Left renal pelvis (tissue), 4 donors: ENCODE results near the gene RRAS2. TPM values are rescaled to one million over a fixed set of nuclear protein-coding genes. Genes with fewer than 3 reads are reported as not detected.

Experiments
- DNase-seq, 4 donors: peaks; one replicate each; pipeline ENCODE4 v3.0.0-alpha.2; 2013; ENCODE audit warnings: low read depth in 4 of 4, low spot score in 3 of 4
- polyA plus RNA-seq, 4 donors: library from polyadenylated mRNA; unstranded; fragments of 120-200 nt; gene quantifications; one replicate each; pipeline ENCODE4 v1.2.1, GENCODE V29; 2013; ENCODE audit not compliant: insufficient read length in 4 of 4

The RRAS2 gene
- polyA plus RNA-seq, 4 donors: 46.7 to 64.3 (median 52.5) TPM

DNA sequence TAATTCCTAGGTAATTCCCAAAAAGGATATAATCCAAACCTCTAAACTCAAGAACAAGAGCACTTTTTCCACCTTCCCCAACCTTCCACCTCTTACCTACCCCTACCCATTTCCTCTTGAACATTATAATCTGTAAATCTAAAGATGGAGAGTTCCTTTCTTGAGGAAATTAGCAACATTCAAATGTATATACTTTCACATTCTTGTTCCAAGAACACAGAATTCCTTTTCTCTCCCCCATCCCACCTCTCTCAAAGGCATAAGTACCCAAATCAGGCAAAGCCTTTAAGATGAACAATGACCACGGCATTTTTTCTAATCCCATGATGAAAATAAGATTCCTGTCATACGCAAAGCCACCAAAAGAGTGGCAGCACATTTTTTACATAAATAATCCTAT, 18.3 kb downstream of the RRAS2 start:
- DNase-seq: no peak

DNA sequence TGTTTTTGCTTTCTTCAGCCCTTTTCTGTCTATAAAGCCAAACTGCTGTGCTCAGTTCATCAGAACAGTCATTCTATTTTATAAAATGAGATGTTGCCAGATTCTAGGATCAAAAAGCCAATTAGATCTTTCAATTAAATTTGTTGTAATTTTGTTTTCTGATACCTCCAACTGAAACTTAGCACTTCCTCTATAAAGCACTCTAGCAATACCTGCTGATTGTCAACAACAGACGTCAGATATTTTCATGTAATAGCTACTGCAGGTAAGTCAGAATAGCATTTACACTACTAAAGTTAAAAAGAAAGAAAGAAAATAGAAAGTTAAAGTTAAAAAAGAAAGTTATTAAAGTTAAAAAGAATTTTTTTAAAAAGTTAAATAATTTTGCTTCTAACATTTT, 19.6 kb downstream of the RRAS2 start:
- DNase-seq: no peak

DNA sequence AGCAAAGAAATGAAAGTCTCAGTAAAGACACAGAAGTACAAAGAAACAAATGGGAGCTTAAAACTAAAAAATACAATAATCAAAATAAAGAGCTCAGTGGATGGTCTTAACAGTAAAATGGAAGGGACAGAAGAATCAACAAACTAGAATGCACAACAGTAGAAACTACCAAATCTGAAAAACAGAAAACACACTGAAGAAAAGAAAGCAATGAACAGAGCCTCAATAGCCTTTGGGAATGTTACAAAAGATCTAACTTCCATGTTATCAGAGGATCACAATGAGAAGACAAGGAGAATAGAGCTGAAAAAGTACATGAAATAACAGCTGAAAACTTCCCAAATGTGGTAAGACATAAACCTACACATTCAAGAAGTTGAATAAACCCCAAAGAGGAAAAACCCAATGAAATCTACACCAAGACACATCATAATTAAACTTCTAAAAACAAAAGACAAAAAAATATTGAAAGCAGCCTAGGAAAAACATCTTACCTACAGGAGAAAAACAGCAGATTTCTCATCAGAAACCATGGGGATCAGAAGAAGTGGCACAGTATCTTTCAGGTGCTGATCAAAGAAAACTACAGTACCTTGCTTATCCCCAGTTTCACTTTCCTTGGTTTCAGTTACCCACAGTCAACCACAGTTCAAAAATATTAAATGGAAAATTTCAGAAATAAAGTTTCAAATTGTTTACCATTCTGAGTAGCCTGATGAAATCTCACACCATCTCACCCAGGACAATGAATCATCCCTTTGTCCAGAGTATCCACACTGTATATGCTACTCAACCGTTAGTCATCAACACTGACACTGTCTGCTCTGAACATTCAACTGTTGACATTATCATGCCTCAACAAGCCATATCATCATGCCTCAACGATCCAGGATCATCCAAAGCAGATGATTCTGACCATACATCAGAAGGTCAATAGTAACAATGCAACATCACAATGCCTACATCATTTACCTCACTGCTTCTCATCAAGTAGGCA, 22.2 kb downstream of the RRAS2 start:
- DNase-seq: no peak

DNA sequence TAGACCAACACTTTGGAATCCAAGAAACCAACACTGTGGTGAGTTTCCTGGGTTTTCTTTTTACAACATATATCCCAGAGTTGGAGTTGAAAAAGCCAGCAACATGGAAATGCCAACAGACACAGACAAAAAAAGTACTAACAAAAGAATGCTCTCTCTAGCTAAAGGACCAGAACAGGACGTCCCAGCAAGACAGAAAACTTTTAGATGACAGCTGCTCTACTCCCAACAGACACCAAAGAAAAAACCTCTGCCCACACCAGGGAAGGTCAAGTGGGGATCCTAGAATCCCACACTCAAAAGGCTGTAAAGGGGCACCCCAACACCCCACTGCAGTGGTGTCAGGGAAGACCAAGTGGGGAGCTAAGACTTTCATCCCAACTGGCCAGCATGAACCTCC, 23.3 kb downstream of the RRAS2 start:
- DNase-seq: no peak

DNA sequence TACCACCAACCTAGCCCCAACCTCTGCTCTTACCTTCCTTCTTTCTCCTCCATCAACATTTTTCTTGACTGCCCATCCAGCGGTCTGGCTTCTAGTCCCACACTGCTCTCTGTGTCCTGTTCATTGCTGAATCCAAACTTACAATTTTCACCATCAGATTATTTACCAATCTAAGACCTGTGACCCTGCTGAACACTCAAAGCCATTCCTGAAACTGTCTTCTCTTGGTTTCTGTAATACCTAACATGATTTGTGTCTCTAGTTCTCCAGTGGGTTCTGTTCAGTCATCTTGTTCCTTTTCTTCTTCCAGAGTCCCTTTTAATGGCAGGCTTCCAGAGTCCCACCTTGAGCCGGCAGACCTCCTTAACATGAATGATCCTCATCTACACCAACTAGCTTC, 24.1 kb downstream of the RRAS2 start:
- DNase-seq: no peak

DNA sequence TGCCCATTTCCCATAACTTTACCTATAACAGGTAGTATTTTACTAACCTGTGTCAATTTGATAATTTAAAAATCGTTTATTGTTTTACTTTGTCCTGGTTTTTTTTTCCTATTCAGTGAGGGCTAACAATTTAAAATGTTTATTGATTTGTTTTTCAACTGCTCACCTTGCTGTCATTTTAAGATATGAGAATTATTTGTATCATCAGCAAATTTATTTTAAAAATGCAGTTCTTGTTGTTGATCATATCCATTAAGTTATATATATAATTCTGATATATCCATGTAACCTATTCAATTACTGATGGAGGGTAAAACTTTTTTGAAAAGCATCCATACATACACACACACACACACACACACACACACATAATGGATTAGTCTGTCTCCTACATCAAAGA, 24.8 kb downstream of the RRAS2 start:
- DNase-seq: no peak

DNA sequence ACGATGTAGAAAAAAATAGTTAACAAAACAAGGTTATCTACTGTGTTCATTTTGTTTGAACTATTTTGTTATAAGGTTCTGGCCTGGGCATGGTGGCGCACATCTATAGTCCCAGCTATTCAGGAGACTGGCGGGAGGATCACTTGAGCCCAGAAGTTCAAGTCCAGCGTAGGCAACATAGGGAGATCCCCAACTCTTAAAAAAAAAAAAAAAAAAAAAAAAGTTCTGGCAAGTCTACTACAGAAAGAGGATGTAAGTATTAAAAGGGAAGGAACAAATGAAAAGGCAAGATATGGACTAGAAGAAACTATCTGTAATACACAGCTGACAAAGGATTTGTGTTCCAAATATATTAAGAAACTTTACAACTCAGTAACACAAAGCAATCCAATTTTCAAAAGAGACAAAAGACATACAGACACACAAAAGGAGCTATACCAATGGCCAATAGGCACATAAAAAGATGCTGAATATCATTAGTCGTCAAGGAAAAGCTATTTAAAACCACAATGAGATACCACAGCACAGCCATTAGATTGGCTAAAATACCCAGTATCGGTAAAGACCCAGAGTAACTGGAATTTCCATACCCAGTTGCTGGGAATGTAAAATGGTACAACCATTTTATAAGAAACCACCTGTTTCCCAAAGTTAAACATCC, 27.4 kb downstream of the RRAS2 start:
- no peak for DNase-seq

DNA sequence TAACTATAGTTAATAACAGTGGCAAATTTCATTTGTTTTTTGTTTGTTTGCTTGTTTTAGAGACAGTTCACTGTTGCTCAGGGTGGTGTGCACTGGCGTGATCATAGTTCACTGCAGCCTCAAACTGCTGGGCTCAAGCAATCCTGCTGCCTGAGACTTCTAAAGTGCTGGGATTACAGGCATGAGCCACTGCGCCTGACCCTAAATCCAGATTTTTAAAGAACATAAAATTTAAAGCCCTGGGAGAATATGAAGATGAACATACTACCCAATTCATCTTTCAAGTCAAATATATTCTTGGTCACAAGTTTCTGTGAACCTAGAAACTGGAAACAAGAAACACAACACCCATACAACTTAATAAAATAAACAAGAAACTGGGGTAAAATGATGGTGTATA, 28.1 kb downstream of the RRAS2 start:
- no peak for DNase-seq

DNA sequence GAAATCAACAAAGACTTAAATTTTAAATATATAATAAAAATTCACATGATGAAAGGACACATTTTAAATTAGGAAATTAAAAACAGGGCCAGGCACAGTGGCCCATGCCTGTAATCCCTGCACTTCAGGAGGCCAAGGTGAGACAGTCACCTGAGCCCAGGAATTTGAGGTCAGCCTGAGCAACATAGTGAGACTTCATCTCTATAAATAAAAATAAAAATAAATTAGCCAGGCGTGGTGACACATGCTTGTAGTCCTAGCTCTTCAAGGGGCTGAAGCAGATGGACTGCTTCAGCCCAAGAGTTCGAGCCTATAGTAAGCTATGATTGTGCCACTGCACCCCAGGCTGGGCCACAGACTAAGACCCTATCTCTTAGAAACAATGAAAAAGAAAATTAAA, 29.3 kb downstream of the RRAS2 start:
- no peak for DNase-seq

DNA sequence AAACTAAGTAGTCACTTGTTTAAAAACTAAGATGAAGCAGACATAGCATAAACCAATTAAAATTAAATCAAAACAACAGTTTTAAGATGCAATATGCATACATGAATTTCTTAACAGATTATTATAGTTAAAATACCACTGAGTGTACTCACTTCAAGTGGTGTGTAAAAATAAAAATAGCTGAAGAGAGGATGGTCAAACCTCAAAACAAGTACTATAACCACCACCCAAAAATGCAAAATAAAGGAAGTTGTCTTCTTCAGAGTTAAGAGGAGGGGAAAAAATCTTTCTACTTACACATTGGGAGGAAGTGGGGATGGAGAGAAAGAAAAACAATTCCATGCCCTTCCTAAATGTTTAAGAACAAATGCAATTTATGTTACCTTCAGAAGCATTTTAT, 31.9 kb downstream of the RRAS2 start:
- no peak for DNase-seq

DNA sequence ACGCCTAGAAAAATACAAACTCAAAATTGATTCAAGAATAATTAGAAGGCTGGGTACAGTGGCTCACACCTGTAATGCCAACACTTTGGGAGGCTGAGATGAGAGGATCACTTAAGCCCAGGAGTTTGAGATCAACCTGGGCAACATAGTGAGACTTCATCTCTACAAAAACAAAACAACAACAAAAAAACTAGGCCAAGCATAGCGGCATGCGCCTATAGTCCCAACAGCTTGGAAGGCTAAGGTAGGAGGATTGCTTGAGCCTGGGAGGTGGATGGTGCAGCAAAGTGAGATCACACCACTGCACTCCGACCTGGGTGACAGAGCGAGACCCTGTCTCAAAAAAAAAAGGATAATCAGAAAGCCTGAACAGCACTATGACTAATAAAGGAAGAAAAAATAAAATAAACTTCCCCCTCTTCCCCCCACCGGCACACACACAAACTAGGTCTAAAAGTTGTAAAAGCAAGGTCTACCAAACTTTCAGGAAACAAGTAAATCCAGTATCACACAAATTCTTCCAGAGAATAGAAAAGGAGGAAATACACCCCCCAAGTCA, 35.8 kb downstream of the RRAS2 start:
- DNase-seq: no peak

DNA sequence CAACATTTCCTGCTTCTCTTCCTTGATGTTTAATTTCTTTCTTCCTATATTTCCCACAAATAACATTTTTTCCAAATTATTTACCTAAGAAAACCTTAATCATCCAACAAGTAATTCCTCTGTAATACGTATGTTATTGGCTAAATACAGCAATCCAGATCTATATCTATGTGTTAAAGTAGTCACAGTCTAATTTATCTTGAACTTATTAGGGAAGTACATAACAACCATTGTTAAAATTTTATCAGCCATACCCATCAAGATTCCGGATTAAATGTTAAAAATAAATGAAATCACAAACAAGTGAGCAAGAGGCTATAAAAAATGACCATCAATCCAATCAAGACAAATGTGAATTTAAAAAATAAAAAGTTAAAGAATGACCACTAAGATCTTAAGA, 36.5 kb downstream of the RRAS2 start:
- DNase-seq: no peak

DNA sequence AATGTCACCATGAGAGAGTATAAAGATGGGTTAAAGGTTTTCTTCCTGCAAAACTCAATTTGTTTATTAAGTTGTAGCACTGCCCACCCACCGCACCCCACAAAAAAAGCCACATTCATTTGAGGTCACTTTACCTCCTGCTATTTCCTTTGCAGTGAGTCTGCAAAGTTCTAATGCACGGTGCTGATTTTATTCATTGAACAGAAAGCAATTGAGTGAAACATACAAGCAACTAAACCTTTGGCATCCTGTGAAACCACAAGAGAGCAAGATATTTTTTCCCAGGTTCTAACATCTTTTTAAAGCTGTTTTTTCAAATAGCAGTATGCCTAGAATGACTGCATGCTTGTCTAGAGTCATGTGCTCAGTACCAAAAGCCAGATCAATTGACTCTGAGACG, 39.0 kb downstream of the RRAS2 start:
- DNase-seq: no peak

DNA sequence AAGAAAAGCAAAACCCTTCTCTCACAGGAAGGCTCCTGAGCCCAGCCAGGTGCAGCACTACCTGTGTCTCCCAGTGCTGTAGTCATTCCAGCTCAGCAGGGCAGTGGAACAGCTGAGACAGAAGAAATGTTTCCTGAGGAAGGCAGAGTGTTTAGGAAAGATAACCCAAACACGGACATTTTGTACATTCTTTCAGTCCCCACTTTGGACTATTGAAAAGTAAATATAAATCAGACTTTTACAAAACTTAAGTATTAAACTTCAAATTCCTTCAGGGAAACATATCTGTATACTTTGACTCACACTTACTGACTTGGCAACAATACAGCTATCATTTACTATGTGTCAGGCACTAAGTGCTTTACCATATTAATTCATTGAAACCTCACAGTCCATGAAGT, 40.4 kb downstream of the RRAS2 start:
- no peak for DNase-seq

DNA sequence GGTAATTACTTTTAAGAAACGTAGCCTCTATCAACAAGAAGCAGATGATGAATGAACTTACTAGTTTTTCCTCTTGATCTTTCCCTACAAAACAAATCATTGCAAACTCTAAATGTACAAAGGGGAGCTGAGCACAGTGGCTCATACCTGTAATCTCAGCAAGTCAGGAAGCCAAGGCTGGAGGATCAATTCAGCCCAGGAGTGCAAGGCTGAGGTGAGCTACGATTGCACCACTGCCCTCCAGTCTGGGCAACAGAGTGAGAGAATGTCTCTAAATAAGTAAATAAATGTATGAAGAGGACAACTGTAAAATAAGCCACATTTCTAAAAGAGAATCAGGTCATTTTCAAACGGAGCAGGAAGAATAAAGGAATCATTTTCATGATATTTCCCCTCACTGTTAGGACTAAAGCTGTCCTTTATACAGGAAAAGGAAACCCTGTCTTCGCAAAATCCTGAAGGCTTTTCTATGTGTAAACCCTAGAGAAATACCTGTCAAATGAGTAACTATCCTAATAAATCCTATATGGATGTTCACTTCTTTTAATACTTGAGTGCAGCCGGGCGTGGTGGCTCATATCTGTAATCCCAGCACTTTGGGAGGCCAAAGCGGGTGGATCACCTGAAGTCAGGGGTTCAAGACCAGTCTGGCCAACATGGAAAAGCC, 41.2 kb downstream of the RRAS2 start:
- no peak for DNase-seq

DNA sequence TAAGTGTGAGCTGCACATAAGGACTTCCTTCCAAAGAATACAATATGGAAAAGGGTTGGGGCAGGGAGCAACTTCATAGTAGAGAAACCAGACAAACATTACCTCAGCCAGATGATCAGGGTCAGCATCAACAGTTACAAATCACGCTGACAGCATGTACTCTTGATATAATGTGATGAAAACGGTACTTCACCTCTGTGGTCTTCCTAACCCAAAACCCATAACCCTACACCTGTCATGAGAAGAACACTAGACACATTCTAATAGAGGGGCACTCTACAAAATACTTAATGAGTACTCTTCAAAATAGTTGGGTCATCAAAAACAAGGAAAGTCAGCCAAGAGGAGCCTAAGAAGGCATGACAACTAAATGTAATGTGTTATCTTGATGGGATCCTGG, 43.9 kb downstream of the RRAS2 start:
- DNase-seq: no peak

DNA sequence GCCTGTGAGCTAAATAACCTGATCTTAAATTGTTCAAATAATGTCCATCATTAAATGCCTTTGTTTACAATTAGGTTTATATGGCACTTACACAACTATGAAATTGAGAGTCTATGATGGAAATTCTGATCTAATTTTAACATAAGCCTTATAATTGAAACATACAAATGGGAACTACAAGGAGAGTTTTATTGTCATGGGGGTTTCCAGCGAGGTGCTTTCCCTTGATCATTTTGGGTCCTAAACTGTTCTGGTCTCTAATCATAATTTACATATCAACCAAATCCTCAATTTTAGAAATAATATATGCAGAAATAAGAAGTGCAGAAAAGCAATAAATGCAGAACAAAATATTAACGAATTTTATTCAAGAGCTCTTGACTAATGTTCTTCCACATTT, 44.9 kb downstream of the RRAS2 start:
- no peak for DNase-seq

DNA sequence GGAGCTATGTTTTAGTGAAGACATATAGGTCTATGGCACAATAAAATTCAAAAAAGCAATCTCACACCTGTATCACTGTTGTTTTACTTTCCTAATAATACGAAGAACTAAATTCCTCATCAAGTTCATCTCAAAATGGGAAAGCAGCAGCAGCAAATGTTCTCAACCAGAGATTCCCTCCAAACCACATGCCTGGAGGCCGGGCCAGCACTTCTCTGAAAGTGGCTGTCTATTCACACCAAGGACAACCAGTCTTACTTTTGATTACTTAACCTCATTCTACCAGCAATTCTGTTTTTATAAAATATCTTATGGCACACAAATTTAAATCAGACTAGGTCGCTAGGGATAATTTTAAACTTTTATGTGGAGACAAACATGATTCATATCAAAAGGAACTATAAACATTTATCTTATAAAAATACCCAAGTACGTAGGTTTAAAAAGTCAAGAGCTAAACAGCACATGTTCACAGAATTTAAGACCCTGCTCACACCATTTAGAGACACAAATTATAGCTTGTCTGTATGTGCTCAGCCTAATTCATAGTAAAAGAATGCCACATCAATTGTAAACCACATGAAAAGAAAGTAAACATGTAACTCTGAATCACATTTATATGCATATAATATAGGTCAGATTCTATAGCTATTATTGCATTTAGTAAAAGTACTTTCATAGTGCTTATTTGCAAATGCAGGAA, 46.1 kb downstream of the RRAS2 start:
- no peak for DNase-seq

DNA sequence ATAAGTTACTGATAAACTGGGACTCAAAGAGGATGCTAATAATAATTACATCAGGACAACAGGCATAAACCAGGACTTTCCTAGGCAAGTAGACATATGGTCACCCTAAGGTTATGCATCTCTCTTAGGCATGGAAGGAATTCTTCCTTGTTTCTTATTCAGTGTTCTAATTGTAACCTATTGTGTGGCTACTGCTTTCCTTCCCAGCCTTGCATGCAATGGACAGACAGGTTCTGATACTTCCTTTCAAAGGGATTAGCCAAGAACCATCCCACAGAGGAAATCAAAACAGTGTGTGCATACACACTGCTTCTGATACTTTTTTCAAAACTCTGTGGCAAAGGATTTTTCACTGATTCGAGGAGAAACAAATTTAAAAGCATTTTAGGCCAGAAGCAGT, 48.3 kb downstream of the RRAS2 start:
- no peak for DNase-seq

DNA sequence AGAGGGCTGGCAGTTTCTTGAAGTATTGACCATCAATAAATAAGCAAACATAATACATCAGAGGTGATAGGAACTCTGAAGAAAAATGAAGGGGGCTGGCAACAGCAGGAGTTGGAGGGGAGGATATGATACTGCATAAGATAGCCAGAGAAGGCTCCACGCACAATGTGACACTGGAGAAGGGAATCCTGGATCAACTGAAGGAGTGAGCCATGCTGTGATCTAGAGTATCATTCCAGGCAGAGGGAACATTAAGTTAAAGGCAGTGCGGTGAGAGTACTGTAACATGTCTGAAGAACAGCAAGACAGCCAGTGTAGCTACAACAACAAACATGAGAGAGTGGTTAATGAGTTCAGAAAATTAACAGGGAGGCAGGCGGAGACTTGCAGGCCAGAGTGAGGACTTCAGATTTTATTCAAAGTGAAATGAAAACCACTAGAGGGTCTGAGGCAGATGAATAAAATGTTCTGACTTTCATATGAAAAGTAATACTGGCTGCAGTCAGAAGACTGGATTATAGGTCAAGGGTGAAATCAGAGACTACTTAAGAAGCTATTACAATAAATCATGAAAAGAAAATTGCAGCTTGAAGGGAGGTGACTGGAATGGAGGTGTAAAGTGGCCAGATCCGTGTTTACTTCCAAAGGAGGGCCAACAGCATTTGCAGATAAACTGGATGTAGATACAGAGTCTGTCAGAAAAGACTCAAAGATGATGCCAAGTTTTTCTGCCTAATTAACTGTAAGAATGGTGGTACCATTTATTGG, 49.4 kb downstream of the RRAS2 start:
- DNase-seq: peak in 1 of 4 donors; percentile 12
